CD4-positive, alpha-beta T cell treated with Interferon gamma for 1 hour (primary cell): Measurements from ENCODE around the gene ST7.
"Not testable (repeated sequence)": the region's sequence is repeated elsewhere in the genome, so short reads cannot be mapped to it uniquely, and the experiment has no call there.

Source experiments
- DNase-seq: peaks from one replicate; pipeline ENCODE4 v3.0.0-alpha.2; 2020

The ST7 gene

DNA sequence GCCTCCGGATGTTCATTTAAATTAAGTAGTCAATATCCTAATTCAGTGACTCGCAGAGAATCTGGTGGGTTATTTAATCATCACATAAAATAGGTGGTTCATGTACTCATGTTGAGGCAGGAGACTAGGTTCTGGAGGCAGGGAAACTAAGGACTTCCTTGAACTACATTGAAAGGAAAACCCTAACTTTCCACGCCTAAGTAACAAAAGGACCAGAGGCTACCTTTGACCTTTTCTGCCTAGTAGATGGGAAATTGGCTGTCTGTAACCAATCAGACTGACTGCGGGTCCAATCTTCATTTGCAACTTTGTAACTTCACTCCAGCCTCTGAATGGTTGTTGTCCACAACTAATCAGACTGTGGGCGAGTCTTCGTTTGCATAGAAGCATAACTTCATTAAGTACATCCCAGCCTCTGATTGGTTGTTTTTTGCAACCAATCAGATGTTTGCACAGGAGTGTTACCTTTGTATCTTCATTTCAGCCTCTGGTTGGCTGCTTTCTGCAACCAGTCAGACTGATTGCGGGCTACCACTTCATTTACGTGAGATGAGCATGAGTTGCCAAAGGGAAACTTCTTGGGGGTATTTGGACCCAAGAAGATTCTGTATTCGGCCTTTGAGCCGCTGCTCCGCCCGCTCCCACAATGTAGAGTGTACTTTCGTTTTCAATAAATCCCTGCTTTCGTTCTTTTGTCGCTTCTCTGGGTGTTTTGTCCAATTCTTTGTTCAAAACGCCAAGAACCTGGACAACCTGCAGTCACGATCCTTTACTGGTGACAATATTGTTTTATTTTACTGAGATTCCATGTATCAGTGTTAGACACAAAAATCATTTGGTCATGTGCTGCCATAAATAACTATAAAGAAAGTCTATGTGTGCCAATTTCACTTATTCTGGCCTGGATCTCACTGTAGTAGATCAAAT lies 1.7 kb upstream of the ST7 start:
- no peak for DNase-seq

DNA sequence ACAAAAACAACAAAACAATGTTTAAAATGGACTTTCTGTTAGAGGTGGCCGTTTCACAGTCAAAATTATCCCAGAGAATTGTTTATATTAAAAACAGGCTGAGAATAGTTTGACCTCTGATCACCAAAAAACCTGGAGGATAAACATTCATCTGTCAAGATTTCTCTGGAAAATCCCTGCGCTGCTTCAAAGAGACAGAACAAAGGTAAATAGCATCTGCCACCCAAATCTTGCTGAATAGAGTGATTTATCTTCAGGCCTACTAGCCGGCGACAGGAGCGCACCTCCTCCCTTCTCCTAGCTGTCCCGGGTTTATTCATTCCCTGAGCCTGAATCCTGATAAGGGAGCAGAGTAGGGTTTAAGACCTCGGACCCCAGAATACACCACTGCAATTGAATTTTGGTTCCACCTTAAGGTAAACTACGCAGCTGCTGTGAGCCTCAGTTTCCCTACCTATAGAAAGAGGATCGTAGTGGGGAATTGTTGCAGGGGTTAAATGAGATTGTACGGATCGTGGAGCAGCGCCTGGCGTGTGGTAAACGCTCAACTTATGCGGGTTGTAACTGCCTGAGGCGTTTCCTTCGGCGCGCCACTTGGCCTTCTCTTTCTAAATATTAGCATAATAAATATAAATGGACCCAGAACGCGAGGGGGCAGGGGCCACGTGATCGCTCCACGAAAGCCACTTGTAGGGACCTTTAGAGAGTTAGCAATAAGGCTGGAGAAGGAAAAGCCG lies 498 bp upstream of the ST7 start:
- DNase-seq, result no peak

DNA sequence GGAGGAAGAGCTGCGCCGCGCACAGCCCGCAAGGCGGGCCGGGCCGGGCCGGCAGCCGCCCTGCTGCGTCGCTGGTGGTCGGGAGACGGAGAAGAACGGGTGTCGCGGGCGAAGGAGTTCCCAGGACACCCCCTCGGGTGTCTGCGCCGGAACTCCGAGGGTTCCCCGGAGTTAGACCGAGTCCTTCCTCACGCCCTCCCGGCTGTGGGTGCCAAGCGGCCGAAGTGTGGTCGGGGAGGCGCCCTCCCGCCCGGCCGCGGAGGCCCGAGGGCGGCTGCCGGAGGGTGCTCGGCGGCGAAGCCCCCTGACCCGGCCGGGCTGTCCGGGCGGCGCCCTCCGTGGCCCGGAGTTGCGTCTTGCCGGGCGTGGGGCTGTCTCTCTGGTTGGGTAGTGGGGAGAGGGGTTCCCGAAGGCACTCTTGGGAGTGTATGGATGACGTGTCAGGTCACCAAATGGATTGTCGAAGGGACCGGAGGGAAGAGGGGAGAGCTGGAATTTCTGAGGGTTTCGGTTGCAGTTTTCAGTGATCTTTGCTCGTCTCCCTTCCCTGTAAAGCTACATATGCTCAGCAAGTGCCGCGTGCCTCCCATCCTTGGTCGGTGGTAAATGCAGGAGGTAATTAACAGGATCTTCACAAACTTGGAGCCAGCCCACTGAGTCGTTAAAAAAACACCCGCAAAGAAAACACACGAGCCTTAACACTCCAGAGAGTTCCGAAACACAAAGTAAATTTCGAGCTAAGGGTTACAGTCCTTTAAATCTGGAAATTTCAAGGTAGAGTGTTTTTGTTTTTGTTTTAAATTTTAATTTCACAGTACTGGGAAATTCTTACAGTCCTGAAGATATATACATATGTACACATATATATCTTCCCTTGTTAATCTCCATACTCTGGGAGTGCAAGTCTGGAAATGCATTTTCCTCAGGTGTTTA lies 871 bp downstream of the ST7 start:
- peak; percentile 15 for DNase-seq

DNA sequence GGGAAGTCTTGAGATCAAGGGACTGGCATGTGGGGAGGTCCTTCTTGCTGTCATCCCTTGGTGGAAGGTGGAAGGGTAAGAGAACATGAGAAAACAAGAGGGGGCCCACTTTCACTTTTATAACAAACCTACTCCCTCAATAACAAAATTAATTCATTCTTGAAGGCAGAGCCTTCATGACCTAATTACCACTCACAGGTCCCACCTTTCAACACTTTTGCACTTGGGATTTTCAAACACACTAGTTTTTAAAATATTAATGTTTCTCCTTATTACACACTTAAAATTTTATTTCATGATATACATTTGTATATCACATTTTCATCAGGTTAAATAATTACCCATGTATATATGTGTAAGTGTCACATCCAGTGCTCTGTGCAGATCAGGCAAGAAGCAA lies 2.0 kb downstream of the ST7 start:
- no peak for DNase-seq

DNA sequence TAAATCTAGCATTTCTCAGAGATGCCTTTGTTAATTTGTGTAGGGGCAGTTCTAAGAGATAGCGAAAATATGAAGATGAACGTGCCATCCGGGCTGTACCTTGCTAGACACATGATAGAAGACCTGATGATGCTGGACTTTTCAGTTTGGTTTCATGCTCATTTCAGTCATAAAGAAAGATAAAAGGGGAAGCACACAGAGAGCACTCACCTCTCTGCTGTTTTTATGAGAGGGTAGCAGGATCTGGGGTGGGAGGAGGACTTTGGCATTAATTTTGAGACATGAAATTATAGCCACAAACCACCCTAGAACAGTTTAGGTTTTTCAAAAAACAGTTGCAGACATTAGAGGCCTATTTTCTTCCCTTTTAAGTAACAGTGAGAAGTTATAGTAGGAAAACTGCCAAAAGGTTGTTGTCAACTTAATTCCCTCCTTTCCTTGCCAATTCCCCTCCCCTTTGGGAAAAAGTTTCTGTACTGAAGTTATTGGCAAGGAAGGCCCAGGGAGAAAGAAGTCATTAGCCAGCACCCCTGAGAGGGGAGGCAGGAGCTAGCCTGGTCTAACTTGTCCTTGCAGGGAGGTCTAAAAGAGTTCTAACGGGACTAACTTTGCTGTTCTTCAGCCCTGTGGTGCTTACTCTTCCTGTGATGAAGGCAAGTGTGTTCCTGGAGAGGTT lies 2.6 kb downstream of the ST7 start:
- no peak for DNase-seq

DNA sequence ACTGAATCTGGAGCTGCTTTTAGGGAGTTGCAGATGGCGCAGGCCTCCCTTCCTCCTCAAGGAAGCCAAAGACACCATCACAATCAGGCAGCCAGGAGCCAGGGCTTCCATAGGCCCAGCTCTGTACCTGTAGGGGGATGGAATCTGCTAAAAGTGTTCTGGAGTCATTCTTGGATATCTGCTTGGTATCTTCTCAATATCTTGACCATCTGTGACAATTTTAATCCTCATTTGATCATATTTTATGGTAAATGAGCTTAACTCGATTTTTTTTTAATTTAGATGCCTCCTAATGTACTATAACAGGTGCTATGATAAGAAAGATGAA lies 3.1 kb downstream of the ST7 start:
- DNase-seq, result no peak

DNA sequence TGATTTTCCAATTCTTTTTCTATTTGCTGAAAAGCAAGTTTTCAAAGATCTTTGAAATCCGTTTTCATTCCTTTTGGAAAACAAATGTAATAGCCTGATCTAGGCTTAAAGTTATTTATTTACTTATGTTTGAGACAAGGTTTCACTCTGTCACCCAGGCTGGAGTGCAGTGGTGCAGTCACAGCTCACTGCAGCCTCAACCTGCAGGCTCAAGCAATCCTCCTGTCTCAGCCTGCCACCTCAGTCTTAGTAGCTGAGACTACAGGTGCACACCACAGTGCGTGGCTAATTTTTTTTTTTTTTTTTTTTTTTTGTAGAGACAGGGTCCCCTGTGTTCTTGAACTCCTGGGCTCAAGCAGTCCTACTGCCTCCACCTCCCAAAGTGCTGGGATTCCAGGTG lies 4.6 kb downstream of the ST7 start:
- DNase-seq, result no peak

DNA sequence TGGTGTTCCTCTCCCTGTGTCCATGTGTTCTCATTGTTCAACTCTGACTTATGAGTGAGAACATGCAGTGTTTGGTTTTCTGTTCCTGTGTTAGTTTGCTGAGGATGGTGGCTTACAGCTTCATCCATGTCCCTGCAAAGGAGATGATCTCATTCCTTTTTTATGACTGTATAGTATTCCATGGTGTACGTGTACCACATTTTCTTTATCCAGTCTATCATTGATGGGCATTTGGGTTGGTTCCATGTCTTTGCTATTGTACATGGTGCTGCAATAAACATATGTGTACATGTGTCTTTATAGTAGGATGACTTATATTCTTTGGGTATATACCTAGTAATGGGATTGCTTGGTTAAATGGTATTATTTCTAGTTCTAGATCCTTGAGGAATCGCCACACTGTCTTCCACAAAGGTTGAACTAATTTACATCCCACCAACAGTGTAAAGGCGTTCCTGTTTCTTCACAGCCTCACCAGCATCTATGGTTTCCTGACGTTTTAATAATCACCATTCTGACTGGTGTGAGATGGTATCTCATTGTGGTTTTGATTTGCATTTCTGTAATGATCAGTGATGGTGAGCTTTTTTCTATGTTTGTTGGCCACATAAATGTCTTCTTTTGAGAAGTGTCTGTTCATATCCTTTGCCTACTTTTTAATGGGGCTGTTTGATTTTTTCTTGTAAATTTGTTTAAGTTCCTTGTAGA lies 8.8 kb downstream of the ST7 start:
- DNase-seq, result not testable (repeated sequence)

DNA sequence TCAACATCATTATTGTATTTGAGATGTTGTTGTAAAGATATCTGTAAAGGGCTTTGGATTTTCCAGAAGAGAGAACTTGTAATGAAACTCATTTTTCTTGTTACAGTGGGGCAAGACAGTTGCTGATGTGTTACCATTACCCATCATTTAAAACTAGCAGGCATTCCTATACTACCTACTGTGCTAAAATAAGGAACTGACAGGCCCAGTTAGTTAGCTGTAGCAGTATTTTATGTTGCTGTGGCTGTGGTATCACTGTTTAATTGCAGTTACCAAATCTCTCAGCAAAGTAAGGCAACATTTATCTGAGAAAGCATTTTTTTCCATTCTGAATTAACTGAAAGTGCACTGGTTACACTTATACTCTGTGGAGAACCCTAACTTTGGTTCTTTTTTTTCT lies 9.9 kb downstream of the ST7 start:
- no peak for DNase-seq

DNA sequence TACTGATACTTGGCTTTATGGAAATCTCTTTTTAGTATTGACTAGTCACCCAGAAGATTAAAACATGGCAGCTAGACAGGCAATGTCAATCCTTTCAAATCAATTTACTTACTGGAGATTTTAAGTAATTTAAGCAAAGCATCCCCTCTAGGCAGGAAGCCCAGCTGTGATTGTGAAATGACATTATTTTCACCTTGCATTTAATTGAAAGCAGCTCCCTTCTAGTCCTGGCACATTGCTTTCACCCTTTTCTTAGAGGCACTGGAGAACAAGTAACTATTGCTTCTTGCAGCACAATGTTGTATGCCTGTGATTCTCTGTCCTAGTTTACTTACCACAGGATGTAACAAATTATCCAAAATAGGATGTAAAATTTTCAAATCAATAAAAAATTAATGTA lies 13.3 kb downstream of the ST7 start:
- DNase-seq, result no peak

DNA sequence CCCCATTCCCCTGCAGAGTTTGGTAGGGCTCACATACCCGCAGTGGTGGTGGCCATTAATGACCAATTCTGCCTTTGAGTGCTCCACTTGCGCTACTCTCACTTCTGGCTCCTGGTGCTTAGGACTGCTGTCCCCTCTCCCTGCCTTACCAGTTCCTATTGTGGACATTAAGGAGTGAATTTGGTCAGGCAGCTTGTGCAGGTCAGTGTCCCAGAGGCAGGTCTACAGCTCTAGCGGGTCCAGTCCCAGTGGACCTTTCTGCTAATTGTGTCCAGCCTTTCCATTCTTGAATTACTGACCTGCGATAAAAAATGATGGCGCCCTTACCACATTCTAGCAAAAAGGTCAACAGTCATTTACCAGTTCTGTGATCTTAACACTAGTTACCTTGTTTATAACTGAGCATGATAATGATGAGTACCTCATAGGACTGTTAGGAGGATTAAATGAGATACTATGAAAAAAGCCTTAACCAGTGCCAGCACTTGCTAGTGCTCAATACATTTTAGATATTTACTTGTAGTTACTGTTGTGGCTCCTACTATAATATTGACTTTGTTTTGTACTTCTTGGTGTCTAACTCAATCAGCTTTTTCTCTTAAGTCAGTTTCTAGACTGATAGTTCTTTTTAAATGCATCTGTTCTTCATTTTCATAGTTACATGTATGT lies 14.1 kb downstream of the ST7 start:
- no peak for DNase-seq

DNA sequence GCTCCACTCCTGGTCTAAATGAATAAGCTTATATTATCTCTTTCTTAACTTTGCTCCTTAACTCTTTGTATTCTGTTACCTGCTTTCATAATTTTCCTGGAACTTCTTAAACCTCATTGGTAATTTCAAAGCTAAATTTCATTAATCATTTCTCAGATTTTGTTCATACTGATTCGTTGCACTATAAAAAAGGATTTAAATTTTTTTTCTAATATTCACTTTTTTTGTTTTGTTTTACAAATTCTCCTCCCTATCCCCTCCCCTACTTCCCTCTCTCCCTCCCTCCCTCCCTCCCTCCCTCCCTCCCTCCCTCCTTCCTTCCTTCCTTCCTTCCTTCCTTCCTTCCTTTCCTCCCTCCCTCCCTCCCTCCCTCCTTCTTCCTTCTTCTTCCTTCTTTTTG lies 14.7 kb downstream of the ST7 start:
- DNase-seq, result no peak

DNA sequence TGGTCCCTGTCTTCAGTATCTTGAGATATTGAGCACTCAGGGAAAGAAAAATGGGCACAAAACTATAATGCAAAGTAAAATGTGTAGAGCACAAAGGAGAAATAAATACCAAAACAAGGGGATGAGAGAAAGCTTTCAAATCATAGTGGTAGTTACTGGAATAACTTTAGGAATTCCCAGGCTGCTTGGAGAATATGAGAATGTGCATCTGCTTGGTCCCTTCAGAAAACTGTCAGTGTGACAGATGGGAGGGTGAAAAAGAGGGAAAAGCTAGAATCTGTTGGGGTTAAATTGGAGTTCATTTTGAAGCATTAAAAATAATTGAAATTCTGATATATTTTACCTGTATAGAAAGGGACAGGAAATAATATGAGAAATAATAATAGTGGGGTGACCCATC lies 15.3 kb downstream of the ST7 start:
- no peak for DNase-seq

DNA sequence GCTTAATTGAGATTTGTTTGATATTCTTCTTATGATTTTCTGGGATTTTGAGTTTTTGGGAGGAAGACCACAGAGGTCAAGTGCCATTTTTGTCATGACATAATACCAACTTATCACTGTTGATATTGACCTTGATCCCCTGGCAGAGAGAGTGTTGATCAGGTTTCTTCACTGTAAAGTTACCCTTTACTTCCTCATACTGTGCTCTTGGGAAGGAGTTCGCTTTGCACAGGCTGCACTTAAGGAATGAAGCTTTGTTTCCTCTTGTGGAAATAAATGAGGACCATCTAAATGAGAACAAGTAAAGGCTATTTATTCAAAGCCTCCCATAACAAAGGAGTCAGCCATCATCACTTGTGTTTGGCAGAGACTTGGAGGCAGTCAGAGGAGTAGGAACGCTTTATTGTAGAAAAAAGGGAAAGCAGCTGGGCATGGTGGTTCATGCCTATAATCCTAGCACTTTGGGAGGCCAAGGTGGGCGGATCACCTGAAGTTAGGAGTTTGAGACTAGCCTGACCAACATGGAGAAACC lies 16.1 kb downstream of the ST7 start:
- no peak for DNase-seq

DNA sequence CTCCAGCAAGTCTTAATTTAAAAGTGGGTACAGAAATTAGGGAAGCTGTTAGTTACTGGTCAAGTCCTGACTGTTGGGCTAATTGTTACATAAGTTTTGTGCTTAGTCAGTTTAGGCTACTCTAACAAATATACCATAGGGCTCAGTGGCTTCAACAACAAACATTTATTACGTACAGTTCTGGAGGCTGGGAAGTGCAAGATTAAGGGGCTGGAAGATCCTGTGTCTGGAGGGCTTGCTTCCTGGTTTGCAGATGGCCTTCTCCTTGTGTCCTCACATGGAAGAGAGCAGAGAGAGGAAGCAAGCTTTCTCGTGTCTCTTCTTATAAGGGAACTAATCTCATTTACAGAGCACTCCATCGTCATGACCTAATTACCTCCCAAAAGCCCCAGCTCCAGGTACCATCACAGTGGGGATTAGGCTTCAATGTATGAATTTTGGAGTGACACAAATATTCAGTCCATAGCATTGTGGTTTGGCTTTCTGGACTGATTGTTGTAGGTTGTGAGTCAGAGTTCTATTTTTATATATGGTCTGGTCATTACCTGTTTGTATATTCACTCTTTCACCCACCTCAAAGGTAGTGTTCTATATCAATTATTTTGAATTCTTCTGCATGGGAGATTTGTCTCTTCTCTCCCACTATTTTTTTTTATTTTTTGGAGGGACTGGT lies 17.1 kb downstream of the ST7 start:
- DNase-seq, result no peak

DNA sequence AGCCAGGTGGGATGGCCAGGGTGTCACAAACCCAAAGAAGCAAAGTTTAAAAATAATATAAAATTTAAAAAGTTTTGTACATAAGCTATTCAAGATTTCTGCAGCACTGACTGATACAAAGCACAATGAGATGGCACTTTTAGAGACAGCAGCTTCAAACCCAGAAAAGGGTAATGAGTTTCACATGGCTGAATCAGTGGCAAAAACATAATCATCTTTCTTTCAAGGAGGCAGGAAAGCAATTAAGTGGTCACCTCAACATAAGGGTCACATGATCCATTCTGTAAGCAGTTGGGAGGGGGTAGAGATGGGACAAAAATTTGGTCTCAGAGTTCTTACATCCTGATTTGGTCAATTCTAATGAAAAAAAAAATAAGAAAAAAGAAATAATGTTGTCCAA lies 17.9 kb downstream of the ST7 start:
- not testable (repeated sequence) for DNase-seq

DNA sequence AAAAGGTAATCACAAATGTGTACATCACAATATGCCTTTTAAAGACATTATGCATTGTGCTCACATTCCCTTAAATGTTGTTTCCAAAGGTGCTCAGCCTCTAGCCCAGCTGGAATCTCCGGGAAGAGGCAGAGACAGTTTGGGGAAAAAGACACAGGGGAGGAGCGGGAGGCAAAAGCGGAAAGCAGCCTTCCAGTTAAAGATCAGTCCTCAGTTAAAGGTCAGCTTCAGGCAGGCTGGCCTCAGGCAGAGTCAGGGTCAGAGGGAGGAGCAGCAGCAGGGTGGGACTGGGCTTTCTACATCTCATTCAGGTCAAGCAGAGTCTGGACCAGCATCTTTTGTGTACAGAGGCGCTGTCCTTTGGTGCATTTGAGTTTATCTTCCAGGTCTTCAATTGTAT lies 18.6 kb downstream of the ST7 start:
- DNase-seq, result no peak

DNA sequence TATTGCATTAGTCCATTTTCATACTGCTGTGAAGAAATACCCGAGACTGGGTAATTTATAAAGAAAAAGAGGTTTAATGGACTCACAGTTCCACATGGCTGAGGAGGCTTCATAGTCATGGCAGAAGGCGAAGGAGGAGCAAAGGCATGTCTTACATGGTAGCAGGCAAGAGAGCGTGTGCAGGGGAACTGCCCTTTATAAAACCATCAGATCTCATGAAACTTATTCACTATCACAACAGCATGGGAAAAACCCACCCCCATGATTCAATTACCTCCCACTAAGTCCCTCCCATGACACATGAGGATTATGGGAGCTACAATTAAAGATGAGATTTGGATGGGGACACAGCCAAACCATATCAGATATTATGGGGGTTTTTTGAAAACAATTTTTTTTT lies 21.7 kb downstream of the ST7 start:
- not testable (repeated sequence) for DNase-seq

DNA sequence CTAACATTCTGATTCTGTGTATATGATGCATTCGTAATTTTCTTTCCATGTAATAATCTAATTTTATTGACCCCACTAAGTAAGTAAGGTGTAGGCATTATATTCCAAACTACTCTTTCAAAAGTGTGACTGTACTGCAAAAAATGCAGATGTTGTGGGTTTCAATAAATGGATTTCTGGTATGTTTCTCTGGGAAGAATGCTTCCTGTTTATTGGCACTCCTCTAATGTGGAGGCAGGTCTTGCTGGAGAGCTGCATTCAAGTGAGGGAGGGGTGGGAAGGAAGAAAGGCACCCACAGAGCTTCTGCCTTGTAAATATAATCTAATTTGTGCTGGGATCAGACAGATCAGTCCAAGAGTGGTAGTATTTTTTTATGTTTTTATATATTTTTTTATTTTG lies 23.9 kb downstream of the ST7 start:
- DNase-seq, result no peak

DNA sequence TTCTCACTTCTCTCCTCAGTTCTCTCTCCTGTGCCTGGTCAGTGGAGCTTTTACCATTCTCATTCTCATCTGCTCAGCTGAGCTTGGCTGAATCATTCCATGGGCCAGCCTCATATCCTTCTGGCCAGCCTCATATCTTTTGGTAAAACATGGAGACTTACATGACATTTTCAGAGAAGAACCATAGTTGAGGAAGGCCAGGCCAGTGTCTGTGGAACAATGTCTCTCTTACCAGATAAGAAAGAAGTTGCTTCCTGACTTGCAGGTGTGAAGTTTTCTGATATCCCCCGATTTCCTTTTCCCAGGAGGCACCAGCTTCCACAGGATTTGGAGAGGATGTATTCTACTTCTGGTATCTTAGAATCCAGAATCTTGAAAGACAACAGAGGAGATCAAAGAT lies 24.7 kb downstream of the ST7 start:
- DNase-seq, result no peak

DNA sequence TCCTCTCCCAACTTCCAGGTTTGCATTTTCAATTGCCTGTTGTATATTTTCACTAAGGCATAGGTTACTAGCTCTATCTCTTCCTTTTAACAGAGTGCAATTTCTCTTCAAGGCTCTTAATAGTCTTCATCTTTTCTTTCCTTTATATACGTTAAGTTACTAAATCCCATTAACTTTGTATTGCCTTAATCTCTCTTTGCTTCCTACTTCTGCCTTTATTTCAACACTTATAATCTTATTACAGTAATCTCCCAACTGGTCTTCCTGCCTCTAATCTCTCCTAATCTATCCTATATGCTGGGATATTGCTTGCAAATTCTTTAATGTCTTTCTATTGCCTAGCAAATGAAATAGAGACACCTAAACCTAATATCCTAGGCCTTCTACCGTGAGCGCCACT lies 26.1 kb downstream of the ST7 start:
- DNase-seq, result no peak
